SHP77 treated with DMSO at 0.1 percent for 48 hours (cell line): ENCODE results near the gene ZNF555.
"Not testable (repeated sequence)": the region's sequence is repeated elsewhere in the genome, so short reads cannot be mapped to it uniquely, and the experiment has no call there.

Source experiments
- DNase-seq: peaks from one replicate; lab custom pipeline; 2025; lab: John Stamatoyannopoulos, UW

Gene ZNF555

DNA sequence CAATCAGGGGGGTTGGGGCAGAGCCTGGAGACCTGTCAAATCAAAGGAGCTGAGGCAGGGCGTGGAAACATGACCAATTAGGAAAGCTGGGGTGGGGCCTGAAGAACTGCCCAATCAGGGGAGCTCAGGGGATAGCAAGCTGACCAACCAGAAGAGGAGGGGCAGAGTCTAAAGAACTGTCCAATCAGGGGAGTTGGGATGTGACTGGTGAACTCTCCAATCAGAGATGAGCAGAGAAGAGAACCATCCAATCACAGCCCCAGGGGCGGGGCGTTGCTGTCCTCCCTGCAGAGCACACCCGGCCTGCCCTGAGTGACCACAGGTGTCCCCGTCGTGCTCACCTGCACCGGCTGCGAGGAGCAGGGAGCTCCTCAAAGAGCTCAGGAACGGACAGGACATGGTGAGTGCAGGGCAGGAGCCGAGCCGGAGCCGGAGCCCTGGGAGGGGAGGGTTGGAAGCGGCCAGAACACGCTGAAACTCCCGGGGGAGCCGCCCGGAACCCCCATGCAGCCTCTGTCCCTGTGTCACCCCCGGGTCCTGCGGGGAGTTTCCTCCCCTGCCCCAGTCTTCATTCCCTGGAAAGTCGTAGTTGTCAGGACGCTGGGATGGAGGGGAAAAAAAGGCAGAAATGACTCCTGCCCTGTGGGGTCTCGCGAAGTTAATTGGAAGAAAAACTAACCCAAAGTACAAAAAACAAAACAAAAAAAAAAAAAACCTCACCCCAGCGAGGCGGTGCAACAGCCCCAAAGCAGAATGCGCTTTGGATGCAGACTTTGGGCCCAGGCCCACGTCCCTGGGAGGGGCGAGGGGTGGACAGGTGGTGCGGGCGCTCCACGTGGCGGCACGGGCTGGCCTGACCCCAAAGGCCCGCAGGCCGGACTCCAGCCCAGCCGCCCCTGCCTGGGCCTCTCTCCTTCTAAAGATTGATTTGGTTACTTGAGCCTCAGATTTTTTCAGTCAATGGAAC, 26.0 kb downstream of the ZNF555 start, which contains the start of gene ZNF556:
Gene ZNF556, plus strand, starts transcription at position 311 of the 967 bp plus-strand sequence. Its CDS starts 87 bp downstream, at position 398.
- DNase-seq, result peak; percentile 96

DNA sequence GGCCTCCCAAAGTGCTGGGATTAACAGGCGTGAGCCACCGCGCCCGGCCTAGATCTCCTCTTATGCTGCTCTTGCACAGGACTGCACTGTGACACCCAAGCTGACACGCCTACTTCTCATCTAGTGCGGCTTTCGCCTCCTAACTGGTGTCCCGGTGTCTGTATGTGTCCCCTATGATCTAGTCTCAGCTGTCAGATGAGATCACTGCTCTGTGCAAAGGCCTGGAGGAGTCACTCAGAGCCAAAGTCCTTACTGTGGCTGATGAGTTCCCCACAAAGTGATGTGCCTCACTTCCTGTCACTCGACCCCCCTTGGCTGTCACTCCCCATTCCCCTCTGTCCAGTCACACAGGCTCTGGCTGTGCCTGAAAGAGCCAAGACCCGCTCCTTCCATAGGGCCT, 28.3 kb downstream of the ZNF555 start:
- DNase-seq, result no peak

DNA sequence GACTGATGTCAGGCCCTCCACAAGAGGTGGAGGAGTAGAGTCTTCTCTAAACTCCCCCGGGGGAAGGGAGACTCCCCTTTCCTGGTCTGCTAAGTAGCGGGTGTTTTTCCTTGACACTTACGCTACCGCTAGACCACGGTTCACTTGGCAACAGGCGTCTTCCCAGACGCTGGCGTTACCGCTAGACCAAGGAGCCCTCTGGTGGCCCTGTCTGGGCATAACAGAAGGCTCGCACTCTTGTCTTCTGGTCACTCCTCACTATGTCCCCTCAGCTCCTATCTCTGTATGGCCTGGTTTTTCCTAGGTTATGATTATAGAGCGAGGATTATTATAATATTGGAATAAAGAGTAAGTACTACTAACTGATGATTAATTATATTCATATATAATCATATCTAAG, 30.9 kb downstream of the ZNF555 start:
- DNase-seq, result not testable (repeated sequence)

DNA sequence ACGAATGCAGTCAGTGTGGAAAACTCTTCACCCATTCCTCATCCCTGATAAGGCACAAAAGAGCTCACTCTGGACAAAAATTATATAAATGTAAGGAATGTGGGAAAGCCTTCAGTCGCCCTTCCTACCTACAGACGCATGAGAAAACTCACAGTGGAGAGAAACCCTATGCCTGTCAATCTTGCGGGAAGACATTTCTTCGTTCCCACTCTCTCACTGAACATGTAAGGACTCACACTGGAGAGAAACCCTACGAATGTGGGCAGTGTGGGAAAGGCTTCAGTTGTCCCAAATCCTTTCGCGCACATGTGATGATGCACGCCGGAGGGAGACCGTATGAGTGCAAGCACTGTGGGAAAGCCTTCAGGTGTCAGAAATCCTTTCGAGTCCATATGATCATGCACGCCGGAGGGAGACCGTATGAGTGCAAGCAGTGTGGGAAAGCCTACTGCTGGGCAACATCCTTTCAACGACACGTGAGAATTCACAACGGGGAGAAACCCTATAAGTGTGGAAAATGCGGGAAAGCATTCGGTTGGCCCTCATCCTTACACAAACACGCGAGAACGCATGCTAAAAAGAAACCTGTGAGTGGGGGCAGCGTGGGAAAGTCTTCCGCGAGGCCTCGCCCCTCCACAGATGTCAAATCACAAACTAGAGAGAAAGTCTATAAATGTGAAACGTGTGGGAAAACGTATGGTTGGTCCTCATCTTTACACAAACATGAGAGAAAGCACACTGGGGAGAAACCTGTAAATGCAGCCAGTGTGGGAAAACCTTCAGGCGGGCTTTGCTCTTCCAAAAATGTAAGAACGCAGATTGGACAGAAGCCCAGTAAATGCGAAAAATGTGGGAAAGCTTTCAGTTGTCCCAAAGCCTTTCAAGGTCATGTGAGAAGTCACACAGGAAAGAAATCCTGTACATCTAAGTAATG, 36.4 kb downstream of the ZNF555 start:
- DNase-seq, result no peak

DNA sequence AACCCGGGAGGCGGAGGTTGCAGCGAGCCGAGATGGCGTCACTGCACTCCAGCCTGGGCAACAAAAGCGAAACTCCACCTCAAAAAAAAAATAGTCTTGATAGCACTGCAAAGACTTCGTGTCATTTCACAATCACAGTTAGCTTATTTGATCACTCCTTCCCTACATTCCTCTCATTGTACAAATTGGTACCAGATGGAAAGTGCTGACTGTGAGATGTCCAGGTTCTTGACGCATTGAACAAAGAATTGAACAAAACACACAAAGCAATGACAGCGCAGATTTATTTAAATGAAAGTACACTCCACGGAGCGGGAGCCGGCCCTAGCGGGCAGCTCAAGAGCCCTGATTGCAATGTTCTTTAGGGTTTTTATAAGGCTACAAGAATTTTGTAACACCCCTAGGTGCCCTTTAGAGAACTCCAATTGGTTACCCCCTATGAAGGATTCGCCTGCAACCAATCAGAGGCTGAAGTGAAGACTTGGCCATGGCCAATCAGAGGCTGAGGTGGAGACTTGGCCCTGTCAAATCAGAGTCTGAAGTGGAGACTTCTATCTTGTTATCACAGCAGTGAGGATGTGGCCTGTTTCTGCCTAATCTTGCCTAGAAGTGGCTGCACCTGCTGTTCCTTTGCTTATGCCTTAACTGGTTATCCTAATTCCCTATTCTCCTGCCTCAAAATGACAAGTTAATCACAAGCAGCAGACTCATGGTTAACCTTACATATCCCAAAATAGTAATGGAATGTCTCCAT, 42.6 kb downstream of the ZNF555 start:
- DNase-seq, result no peak

DNA sequence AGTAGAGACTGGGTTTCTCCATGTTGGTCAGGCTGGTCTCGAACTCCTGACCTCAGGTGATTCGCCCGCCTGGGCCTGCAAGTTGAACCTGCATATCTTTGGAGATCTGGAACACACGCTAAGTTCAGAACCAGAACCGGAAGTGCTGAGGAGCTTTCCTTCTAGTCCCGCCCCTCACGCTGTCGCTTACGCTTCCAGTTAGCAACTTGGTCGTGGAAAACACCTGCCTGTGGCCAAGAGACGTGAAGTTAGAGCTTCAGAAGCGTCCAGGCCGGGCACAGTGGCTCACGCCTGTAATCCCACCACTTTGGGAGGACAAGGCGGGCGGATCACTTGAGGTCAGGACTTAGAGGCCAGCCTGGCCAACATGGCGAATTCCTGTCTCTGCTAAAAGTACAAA, 44.5 kb downstream of the ZNF555 start:
- DNase-seq, result no peak

DNA sequence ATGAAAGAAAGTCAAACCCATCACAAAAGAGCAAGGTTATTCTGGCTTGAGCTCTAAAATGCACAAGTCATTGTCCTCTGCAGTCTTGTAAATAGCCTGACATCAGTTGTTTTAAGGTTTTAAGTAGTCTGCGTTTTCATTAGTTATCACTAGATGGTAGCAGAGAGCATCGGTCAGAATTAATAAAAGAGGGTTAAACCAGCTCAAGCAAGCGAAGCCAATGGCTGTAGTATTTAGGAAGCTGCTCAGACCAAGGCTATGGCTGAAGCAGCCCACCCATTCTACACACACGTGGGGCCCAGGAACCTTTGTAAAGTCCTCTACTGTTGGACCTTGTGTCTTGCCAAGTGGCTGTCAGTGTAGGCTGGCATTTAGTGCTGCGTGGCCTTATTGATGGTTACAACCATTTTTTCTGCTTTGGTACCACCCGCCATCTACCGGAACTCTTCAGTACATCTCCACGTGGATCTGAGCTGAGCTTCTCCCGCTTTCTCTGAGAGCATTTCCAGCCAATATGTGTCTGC, 46.2 kb downstream of the ZNF555 start:
- peak; percentile 90 for DNase-seq

DNA sequence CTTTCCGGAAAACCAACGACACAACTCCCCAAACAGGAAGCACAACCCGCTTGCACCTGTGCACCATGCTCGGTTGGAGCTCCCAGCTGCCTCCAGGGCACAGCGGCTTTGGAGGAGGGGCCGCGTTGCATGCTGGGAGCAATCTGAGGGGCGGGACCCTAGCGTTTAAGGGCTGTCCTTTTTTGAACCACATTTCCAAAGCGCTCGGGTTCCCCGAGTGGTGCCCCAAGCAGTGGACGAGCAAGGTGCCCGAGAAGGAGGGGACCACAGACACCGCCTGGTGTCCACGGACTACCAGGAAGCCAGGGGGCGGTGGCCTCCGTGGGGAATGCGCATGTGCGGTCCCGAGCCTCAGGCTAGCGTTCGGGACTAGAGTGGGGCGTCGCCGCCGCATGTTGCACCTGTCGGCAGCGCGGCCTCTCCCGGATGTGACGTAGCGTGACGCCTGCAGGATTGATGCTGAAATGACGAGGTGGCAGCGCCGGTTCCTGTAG, 47.5 kb downstream of the ZNF555 start:
- no peak for DNase-seq

DNA sequence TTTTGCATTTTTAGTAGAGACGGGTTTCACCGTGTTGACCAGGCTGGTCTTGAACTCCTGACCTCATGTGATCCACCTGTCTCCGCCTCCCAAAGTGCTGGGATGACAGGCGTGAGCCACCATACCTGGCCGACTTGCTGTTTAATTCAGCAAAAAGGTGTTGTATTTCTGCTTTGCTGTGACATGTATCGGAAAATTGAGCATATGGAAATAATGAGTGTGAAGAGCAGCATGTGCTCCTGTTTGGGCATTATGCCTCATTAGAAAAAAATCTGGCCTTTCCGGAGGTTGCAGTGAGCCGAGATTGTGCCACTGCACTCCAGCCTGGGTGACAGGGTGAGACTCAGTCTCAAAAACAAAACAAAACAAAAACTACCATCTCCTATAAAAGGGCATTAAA, 49.3 kb downstream of the ZNF555 start:
- DNase-seq, result not testable (repeated sequence)

DNA sequence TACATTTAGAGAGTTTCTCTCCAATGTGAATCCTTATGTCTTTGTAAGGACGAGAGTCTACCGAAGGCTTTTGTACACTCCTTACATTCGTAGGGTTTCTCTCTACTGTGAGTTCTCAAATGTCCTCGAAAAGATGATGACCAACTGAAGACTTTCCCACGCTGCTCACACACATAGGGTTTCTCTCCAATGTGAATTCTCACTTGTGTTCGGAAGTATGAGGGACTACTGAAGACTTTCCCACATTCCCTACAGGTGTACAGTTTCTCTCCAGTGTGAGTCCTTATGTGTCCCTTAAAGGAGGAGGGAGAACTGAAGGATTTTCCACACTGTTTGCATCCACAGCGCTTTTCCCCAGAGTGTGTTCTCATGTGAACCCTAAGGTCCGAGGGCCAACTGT, 55.4 kb downstream of the ZNF555 start:
- DNase-seq, result no peak

DNA sequence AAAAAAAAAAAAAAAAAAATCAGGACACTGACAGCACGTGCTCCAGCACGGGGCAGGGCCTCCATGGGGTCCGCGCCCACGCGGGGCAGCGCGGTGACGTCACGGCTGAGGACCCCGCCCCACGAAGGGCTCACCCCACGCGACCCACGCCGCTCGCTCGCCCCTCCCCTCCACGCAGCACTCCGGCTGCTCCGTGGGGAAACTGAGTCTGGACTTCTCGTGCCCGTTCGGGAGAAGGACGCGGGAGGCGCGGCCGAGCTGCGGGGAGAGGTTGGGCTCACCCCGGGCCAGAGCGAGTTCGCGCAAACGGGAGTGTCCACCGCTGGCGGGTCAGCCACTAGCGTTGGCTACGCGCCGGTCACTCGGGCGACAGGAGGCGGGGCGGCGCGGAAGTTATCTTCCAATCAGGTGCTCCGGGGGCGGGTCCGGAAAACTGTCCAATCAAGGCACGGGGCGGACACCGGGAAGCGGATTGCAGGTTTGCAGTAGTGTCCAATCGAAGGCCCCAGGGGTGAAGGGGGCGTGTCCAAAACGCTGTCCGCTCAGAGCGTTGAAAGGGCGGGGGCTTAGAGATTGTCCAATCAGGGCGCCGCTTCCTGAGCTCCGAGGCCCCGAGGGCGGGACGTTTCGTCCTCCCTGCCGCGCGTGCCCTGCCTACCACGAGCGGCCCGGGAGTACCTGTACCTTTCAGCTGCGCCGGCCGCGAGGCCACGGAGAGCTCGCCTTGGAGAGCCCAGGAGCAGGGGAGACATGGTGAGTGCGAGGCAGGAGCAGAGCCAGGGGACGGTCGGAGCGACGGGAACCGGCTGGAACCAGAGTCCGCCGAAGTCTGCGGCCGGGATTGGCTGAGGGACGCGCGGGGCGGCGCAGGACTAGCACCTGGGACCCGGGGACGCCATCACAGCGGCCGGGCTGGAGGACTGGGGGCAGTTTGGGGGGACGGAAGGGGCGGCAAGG, 59.3 kb downstream of the ZNF555 start, which contains the start of gene ZNF57:
Gene ZNF57, plus strand, starts transcription at position 633 of the 957 bp plus-strand sequence. Its CDS starts 118 bp downstream, at position 751.
- peak; percentile 97 for DNase-seq

DNA sequence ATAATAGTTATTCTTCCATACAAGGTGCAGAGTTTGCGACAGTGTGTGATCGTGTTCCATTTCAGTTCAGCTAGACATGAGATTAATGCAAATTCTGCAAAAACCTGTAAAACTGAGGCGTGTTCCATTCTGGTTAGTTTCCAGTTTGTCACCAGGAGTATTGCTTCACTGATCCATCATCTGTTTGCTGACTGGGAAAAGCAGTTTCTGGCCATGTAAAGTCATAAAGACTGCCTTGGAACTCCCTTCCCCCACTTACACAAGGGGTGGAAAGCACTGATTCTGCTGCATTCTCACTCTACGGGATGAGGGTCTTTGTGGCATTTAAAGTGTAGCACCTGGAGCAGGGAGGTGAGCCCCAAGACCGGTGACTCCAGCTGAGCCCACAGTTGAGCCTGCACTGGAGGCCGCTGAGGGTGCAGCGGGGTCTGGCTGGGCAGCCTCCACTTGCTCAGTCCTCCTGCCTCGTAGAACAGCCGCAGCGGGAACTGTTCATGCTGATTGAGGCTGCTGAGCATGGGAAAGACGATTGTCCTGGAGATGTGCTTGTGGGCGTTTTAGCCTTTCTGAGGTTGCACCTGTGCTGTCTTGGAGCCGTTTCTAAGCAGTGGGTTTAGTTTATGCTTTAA, 61.4 kb downstream of the ZNF555 start:
- no peak for DNase-seq

DNA sequence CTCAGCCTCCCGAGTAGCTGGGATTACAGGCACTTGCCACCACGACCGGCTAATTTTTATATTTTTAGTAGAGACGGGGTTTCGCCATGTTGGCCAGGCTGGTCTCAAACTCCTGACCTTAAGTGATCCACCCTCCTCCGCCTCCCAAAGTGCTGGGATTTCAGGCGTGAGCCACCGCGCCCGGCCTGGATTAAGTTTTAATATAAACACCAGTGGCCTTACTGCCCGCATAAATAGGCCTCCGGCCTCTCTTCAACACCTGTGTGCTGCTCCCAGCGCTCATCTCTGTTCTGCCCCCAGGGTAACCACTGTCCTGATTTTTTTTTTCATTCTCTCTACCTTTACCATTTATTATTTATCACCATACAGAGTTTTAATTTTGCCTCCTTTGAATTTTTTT, 62.1 kb downstream of the ZNF555 start:
- DNase-seq, result not testable (repeated sequence)

DNA sequence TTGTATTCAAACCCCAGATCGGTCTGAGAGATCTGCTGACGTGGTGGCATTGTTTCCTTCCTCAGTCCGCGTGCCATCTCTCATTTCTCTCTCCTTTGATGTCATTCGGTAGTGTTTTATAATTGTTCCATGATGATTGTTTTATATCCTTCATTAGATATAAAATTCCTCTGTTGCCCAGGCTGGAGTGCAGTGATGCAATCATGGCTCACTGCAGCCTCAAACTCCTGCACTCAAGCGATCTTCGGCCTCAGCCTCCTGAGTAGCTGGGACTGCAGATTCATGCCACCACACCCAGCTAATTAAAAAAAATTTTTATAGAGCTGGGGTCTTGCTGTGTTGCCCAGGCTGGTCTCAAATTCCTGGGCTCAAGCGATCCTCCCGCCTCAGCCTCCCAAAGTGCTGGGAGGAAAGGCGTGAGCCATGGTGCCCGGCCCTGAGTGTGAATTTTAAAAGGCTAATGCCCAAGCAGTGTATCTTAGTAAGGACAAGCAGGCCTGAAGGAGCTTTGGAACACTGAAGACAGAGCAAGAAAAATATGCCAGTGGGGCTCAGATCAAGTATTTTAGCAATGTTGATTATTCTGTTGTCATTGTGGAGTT, 64.7 kb downstream of the ZNF555 start:
- DNase-seq, result no peak

DNA sequence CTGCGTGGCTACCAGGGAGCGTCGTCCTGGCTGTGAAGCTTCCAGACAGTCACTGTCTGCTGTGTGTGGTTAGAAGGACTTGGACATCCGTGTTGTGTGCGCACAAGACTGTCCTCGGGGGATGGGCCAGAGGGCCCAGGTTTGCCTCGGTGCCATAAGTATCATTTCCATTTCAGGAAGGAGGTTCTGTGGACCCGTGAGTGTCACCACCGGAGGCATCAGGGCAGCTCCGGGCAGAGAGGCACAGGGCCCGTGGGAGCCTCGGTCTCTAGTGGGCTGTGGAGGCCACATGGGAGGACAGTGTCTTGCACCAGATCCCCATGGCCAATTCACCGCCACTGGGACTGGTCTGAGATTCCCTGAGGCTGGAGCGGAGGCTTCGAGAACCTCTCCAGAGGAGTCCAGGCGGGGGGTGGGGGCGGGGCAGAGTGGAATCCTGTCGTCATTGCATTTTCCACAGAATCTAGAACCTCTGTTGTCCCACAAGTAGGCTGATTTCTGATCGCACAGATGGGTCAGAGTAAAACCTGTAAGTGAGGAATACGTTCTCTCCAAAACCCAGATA, 65.4 kb downstream of the ZNF555 start:
- no peak for DNase-seq
